HG03108 (cell line): ENCODE data around the gene ERI3.
"Not testable (repeated sequence)": the region's sequence is repeated elsewhere in the genome, so short reads cannot be mapped to it uniquely, and the experiment has no call there.

Source experiments
- ATAC-seq: cut with Tn5 transposase; IDR thresholded peaks from one replicate; pipeline ENCODE4 v1.9.1; 2021; ENCODE audit warnings: moderate library complexity; ENCODE audit not compliant: unreplicated experiment

The ERI3 gene

DNA sequence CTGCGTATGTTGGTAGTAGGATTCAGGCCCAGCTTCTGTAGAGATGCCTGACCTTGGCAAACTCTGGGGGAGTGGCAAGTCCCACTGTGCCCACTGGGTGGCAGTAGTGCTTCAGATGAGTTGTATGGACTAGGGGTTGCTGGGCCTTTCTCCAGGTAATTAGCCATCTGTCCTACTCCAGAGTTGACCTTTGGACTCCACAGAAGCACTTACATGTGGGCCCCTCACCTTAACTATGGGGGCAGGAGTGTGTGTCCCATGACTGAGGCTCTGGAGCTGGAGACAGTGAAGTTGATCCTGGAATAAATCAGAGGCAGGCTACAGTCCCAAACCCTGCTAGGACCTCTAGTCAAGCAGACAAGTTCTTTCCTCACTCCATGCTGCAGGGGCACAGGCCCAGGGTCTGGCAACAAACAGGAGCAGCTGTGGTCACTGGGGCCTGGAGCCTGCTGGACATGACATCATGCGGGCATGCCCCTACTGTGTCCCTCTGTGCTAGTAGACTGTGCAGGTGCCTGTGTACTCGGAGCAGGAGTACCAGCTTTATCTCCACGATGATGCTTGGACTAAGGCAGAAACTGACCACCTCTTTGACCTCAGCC, 137.1 kb downstream of the ERI3 start:
- ATAC-seq, result no peak

DNA sequence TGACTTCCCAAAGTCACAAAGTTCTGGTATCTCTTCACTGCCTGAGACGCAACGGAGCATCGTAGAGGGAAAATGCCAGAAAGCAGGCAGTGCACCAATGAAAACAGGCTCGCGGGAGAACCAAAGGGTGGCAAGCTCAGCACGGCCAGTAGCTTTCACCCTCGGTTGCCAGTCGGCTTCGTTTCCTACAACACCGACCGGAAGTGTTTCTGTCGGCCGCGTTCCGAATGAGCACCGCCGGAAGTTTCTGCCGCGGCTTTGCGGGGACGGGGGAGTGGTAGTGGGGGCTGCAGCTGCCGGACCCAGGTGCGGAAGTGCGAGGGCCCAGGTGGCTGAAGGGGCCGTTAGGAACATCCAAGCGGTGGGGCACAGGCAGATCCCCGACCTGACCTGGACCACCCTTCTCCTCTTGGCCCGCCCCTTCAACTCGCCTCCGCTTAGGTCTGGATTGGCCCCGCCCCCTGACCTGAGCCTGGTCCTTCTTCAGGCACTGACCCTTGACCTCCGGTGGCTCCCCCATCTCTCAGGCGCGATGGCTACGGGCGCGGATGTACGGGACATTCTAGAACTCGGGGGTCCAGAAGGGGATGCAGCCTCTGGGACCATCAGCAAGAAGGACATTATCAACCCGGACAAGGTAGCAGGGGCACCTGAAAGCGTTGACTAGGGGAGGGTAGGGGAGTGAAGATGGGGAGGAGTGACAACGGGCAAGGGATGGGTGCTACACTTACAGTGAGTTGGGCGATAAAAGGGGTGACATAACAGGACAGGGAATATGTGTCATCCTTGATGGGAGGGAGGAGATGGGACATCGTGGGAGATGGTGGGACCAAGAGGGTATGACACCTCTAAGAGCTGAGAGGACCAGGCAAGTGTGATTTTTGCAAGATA, 141.6 kb downstream of the ERI3 start, which contains the start of gene DMAP1:
Gene DMAP1, plus strand, starts transcription at position 250 of the 891 bp plus-strand sequence. Its CDS starts 283 bp downstream, at position 533.
- peak; percentile 51 for ATAC-seq

DNA sequence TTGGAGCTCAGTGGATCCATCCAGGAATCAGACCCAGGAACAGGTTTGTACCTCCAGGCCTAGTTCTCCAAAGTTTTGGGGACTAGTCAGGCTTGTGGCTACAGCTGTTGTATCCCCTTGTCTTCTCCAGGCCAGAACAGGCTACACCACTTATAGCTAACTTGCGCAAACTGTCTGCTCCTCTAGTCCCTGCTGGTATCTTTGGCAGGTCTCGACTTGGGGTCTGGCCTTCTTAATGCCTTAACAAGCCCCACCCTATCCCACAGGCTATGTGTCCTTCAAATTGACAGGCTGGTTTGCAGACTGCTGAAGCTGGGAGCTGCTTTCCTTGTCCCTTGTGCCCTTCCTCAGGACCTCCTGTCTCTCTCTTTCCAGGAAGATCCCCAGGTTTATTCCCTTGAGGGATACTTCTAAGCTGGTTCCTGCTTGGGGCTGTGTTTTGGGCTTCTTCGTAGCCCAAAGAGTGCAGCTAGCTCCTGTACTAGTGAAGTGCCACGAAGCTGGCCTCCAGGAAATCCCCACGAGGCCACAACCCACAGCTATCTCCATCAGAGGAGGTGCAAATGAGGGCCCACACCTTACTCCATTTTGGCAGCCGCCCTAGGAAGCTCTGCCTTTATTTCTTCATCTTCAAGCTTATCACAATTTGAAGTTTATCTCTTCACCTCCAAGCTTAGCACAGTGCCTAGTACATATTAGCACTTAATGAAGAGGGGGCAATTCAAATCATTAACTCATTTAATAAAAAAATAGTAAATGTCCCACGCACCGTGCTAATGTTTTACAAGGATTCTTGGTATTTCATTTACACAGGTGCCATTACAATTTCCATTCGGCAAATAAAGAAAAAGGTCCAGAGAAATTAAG, 142.5 kb downstream of the ERI3 start:
- ATAC-seq, result no peak

DNA sequence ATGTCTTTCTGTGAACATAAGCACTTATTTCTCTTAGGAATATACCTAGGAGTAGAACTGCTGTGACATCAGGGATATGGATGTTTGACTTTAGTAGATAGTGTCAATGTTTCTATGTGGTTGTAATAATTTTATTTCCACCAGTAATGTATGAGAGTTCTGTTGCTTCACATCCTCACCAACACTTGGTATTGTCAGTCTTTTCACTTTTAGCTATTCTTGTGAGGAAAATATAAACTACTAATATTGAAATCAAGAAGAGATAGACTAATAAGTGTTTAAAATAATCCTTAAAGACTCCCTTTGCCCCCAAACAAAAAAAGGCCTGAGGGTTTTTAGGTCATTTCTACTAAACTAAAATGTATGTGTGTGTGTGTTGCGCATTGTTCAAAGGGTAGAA, 144.5 kb downstream of the ERI3 start:
- ATAC-seq, result no peak

DNA sequence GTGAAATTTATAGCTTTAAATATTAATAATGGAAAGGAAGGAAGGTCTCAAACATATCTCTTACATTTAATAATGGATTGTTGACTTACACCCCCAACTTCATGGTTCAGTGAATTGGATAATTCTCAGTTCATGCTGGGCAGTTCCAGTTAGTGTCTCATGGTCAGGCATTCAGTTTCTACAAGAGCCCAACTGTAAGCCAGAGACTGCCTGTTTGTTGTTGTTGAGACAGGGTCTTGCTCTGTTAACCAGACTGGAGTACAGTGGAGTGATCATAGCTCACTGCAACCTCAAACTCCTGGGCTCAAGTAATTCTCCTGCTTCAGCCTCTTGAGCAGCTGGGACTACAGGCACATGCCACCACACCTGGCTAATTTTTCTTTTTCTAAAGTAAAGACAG, 146.8 kb downstream of the ERI3 start:
- no peak for ATAC-seq

DNA sequence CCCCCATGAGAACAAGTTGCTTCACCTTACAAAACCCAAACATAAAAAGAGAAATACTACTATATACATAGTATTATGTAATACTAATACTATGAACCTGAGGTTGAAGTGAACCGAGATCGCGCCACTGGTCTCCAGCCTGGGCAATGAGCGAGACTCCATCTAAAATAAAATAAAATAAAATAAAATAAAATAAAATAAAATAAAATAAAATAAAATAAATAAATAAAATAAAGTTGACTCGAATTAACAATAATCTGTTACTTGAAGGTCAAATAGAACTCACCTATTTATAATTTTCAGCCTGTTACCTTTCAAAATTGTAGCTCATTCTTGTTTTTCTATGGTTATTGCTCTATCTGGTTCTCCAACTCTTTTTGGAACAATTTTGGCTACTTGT, 148.5 kb downstream of the ERI3 start:
- not testable (repeated sequence) for ATAC-seq

DNA sequence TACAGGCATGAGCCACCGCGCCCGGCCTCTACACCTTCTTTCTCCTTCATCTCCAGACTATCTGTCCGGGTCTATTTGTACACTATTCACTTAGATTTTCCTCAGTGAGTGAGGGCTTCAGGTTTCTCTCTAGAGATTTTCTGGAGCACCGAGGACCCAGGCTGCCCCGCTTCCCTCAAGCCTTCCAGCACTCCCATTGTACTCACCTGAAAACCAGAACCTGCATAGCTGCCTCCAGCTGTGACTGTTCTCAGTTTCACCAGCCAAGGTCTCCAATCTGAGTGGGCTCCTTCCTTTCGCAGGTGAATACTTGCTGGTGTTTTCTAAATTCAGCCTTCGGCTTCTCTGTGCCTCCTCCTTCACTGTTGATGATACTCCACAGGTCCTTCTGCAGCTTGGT, 154.7 kb downstream of the ERI3 start:
- no peak for ATAC-seq

DNA sequence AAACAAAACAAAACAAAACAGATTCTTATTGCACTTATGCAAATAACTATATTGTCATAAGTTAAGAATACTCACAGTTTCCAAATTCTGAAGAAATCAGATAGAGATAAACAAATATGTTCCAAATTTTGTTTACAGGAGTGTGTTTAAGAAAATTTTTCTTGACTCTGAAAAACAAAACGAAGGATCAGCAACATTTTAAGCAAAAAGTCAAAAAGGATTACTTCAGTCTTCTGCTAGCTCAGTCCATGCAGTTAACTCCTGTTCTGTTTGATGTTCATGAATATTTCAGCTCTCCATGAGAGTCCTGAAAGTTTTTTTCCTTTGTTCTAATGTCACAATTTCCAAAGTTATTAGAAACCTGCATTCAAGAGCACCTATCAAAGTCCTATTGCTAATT, 180.4 kb downstream of the ERI3 start:
- no peak for ATAC-seq
